HS-5 (cell line): Measurements from ENCODE around the gene DGKZ.
"Not testable (repeated sequence)": the region's sequence is repeated elsewhere in the genome, so short reads cannot be mapped to it uniquely, and the experiment has no call there.

Experiments
- DNase-seq: peaks from one replicate; pipeline ENCODE4 v3.0.0-alpha.2; 2012; ENCODE audit warnings: low read depth

DGKZ gene, protein sequence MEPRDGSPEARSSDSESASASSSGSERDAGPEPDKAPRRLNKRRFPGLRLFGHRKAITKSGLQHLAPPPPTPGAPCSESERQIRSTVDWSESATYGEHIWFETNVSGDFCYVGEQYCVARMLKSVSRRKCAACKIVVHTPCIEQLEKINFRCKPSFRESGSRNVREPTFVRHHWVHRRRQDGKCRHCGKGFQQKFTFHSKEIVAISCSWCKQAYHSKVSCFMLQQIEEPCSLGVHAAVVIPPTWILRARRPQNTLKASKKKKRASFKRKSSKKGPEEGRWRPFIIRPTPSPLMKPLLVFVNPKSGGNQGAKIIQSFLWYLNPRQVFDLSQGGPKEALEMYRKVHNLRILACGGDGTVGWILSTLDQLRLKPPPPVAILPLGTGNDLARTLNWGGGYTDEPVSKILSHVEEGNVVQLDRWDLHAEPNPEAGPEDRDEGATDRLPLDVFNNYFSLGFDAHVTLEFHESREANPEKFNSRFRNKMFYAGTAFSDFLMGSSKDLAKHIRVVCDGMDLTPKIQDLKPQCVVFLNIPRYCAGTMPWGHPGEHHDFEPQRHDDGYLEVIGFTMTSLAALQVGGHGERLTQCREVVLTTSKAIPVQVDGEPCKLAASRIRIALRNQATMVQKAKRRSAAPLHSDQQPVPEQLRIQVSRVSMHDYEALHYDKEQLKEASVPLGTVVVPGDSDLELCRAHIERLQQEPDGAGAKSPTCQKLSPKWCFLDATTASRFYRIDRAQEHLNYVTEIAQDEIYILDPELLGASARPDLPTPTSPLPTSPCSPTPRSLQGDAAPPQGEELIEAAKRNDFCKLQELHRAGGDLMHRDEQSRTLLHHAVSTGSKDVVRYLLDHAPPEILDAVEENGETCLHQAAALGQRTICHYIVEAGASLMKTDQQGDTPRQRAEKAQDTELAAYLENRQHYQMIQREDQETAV

DNA sequence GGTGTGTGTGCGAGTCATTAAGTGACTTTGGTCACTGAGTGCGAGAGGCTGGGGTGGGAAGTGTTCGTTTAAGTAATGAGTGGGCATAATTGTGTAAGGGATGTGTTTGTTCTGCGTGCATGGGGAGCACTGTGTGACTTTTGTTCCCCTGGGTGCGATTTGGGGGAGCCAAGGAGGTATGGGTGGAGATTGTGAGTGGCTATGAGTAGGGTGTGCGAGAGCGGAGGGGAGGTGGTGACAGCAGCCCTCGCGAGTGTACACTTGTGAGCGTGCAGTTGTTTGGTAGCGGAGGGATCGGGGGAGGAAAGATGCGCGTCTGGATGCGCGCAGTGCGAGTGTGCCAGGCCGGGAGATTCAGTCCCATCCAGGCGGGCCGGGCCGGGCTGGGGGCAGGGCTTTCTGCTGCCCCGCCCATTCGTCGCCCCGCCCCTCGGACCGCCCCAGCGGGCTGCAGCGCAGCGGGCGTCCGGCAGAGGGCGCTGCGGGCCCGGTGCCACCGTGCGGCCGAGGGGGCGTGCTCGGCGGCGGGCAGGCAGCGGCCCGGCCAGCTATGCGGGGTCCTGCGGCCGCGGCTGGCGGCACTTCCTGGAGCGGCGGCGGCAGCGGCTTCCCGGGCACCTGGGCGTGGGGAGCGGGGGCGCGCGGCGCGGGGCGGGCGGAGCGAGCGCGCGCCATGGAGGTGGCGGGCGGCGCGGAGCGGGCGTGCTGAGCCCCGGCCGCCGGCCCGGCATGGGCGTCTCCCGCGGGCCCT is at the start of gene DGKZ:
DGKZ (plus strand) TSS at position 578 of the 751 bp plus-strand sequence. CDS start 197 bp downstream, outside the sequence.
- DNase-seq = no peak

DNA sequence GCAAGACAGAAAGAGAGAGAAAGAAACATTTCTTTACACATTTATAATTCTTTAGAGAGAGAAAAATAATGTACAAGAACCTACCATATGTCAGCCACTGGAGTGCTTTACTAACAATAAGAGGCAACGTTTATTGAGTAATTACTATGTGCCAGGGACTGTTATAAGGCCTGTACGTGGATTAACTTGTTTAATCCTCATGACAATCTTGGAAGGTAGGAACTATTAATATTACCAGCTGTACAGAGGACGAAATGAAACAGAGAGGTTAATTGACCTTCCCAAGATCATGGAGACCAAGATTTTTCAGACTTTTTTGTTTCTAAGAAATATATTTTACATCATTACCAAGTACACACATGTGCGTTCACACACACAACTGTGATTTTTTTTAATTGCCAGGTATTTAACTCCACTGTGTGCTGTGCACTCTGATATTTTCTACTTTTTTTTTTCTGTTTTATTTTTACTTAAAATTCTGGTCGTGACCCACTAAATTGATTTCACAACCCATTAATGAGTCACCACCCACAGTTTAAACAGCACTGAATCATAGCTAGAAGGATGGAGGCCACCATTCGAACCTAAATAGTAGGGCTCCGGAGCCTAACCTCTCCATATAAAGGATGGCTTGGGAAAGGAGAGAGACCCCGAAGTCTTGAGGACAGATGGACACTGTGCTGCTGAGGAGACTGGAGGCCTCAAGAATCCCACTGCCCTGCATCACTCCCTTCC is 48.4 kb upstream of the DGKZ start:
- no peak for DNase-seq

DNA sequence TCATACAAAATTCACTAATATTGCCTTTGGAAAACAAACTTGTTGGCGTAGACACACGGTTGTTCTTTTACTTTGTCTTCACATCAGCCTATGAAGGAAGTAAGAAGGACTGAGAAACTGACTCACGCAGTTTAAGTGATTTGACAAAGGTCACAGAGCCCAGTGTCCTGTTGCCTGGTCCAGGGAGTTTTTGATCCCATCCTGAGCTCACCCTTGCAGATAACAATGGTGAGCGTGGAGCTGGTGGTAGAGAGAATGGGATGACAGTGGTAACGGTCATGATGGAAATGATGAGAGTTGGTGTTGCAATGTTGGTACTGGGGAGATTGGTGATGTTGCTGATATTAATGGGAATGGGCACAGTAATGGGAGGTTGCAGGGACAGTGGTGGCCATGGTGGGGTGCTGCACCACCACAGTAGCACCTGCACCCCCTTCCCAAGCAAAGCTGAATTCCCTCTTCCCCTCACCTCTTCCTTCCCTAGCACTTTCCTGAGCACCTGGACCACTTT is 47.8 kb upstream of the DGKZ start:
- no peak for DNase-seq

DNA sequence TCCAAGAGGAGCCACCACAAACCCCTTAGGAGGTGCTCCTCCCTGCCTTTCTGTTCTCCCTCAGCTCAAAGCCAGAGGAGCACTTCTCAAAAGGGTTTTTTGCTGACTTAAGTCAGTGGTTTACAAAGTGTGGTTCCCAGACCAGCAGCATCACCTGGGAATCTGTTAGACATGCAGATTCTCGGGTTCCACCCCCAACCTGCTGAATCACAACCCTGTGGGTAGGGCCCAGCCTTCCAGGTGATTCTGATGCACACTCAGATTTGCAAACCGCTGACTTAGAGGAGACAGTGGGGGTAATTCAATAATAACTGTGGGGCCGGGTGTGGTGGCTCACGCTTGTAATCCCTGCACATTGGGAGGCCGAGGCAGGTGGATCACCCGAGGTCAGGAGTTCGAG is 47.0 kb upstream of the DGKZ start:
- DNase-seq = no peak

DNA sequence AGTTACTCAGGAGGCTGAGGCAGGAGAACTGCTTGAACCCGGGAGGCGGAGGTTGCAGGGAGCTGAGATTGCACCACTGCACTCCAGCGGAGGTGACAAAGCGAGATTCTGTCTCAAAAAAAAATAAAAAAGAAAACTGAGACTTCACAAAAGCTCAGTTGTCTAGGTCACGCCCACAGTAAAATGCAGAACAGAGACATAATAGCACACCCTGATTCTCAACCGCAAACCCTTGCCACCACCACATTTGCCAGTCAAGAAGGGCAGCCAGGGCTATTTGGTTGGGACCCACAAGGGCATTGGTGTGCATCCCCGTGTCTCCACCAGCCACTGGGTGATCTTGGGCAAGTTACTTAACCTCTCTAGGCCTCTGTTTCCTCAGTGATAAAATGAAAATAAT is 44.4 kb upstream of the DGKZ start:
- no peak for DNase-seq

DNA sequence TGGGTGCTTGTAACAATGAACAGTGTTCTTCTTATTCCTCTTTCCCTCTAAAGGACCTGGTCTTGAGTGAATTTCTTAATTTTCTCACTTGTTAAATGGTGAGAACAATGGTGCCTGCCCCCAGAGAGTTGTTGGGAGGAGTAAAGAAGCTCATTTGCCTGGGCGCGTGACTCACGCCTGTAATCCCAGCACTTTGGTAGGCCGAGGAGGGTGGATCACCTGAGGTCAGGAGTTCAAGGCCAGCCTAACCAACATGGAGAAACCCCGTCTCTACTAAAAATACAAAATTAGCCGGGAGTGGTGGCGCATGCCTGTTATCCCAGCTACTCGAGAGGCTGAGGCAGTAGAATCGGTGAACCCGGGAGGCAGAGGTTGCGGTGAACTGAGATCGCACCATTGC is 43.2 kb upstream of the DGKZ start:
- not testable (repeated sequence) for DNase-seq

DNA sequence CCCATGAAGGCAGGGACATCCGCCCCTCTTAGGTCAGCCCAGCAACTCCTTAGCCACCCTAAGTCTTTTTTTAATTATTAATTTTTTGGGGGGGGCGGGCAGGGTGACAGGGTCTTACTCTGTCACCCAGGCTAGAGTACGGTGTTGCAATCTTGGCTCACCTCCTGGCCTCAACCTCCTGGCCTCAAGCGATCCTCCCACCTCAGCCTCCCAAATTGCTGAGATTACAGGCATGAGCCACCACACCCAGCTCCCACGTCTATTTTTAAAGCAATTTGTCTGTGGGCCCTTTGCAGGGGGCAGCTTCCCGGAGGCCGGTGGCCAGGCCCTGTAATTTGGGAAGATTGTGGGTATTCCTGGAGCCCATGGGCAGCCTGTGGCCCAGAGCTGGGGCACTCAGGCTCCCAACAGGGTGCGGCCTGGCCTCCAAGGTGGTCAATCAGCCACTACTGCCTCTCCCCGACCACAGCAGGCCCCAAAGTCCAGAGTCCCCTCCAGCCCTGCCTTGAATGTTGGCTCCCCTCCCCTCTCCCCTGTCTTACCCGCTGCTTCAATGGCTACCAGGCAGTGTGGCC is 42.6 kb upstream of the DGKZ start:
- DNase-seq = no peak

DNA sequence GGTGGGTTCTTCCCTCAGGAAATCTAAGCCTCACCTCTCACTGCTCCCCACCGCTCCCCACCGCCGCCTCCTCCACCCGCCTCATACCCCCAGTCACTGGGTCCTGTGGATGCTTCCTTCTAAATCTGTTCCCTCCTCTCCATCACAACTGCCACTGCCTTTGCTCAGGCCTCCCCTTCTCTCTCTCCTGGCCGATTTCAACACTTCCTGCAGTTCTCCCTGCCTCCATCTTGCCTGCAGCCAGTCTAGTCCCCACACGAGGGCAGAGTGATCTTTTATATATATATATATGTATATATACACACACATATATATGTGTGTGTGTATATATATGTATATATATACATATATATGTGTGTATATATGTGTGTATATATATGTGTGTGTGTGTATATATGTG is 42.0 kb upstream of the DGKZ start:
- no peak for DNase-seq

DNA sequence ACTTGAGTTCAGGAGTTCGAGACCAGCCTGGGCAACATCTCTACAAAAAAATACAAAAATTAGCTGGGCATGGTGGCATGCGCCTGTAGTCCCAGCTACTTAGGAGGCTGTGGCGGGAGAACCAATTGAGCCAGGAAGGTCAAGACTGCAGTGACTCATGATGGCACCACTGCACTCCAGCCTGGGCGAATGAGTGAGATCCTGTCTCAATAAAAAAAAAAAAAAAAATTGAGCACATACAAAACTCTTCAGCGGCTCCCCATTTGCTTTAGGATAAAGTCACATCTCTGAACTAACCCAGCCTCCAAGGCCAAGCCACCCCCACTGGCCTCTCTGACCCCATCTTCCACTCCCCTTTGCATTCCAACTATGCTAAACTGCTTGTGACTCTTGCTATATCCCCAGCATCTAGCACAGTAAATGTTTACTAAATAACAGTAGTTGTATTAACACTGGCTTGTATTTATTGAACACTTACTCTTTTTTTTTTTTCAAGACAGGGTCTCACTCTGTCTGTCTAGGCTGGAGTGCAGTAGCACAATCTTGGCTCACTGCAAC is 40.9 kb upstream of the DGKZ start:
- DNase-seq = no peak

DNA sequence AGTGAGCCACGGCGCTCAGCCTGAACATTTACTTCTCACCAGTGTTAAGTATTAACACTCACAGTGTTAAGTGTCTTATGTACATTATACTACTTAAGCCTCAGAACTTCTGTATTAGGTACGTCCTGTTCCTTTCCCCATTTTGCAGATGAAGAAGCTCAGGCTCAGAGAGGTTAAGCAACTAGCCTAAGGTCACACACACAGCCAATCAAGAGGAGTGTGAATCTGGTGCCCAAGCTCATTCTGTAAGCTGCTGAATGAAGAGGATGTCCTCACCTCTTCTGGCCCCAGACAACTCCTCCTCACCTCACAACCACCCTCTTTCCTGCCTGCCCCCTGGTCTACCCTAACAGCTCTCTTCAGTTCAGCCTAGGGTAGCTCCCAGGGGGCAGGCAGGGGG is 39.9 kb upstream of the DGKZ start:
- DNase-seq = no peak

DNA sequence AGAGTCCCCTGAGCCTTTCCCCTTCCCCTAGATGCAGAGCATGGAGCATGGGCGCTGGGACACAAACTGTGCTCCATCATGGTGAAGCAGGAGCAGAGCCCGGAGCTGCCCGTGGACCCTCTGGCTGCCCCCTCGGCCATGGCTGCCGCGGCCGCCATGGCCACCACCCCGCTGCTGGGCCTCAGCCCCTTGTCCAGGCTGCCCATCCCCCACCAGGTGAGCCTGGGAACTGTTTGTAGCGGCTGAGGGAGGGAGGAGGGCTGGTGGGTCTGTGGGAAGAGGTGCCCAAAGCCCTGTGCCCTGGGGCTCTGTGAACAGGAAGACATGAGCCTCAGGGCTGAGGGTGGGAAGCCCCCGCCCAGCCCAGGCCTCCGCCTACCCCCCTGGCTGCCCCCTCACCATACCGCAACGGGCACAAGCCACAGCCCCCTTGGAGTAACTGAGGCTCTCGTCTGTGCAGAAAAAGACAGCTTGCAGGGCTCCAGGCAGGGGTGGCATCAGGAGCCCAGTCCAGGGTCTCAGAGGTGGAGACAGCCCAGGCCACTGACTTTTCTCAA is 39.4 kb upstream of the DGKZ start:
- DNase-seq = no peak

DNA sequence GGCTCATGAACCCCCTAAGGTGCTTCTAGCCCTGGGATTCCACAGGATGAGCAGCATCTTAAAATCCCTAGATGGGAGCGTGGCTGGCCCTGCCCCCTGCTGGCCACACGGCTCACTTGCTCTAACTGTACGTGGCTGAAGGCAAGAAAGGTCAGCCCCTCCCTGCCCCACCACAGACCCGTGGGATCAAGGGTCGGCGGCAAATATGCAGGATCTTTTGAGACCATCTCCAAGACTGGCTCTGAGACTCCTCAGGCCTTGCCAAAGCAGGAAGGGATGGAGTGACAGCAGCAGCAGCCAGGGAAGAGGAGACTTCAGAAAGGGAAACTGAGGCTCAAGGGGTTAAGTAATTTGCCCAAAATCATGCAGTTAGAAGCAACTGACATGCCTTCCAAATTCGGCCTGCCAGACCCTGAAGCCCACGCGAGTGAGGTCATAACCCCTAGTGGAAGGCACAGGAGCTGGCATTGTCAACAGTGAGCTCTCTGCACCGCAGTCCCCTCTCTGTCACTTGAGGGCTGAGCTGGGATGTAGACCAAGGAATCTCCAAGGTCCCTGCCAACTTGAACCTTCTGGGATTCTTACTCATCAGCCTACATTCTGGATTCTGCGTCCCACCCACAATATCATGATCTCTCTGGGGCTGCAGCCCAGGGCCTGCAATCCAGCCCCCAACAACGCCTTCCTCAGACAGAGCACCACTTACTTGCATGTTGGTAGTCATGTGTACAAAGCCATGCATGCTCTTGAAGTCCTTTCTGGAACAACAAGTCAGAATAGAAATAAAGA is 38.4 kb upstream of the DGKZ start:
- DNase-seq = no peak

DNA sequence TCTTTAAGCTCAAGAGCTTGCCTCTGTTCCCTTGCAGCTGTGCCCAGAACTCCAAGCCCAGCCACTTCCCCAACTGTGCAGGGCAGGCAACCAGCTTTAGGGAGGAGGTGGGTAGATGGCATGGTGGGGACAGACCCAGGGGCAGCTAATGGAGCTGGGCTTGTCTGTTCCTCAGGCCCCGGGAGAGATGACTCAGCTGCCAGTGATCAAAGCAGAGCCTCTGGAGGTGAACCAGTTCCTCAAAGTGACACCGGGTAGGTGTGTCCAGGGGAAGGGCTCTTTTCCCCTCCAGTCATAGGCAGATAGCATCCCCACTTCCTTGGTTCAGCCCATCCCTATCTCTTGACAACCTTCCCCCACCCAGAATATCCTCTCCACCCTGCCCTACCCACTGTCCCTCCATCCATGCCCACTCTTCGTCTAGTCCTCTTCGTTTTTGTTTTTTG is 37.4 kb upstream of the DGKZ start:
- no peak for DNase-seq

DNA sequence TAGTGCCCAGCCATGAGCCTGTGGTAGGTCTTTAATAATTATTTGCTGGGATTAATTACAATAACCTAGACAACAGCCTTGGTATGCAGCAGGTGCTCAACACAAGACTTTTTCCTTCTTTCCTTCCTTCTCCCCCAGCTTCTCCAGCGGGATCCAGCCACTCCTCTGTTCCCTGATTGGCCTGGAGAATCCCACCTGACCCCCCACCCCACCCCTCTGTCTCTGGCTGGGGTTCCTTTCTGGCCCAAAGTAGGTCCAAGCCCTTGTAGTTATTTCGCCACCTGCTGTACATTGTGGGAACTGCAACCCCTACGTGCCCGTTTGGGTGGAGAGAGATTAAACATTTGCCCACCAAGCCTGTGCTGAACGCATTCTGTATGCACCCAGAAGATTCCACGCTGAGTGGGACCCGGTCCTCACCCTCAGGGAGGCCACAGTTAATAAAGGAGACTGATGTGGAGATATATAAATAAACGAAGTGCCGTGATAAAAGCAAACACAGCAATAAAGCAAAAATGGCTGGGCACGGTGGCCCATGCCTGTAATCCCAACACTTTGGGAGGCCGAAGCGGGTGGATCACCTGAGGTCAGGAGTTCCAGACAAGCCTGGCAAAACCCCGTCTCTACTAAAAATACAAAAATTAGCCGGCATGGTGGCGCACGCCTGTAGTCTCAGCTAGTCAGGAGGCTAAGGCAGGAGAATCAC is 32.1 kb upstream of the DGKZ start:
- DNase-seq = no peak

DNA sequence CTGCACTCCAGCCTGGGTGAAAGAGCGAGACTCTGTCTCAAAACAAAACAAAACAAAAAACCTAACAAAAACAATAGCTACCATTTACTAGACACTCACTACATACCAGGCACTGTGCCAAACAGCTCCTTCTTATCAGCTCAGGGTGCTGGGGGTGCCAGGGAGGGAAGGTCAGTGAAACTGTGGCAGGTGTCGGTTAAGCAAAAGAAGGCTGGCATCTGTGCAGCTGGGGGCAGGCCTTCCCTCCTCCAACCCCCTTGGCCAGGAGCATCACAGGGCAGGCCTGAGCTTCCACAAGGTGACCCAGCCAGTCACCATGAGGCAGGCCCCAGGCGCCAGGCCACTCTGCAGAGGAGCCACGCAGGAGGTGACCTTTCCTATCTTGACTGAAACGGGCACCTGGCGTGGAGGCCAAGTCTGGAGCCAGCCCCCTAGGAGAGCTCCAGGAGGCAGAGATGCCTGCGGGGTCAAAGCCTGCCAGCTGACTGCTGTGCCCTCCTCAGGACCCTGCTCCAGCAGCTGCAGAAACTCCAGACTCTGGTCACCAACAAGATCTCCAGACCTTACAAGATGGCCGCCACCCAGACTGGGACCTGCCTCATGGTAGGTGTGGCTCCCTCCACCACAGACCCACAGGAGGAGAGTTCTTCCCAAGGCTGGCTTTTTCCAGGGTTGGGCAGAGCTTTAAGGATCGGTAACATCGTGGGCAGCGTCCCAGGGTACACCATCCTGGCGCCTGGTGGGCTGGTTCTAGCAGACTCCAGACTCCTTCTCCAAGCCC is 31.3 kb upstream of the DGKZ start:
- DNase-seq = no peak

DNA sequence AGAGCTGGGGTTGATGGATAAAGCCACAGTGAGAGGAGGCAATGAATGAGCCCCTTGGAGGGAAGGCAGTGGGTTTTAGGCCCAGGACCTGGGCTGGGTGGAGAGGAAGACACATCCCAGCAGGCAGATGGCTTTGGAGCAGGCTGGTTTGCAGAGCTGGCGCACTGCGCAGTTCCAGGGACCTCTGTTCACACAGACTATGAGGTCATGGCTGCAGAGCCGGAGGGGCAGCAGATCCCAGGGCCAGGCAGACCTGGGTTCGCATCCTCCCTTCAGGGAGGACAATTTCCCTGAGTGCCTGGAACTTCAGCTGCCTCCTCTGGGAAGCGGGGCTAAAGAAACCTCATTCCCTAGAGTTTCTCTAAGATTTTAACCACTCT is 28.2 kb upstream of the DGKZ start:
- DNase-seq = no peak

DNA sequence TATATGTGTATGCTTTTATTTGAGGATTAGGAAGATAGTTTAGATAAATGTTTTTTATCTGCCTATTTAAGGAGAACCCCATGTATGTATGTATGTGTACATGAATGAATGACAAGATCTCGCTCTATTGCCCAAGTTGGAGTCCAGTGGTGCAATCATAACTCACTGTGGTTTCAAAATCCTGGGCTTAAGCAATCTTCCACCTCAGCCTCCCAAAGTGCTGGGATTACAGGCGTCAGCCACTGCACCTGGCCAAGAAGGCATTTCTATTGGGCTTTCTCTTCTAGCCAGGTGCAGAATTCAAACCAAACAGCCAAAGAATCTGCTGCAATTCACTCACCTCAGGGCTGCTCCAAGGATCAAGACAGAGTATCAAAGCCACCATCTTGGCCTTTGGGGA is 25.5 kb upstream of the DGKZ start:
- no peak for DNase-seq

DNA sequence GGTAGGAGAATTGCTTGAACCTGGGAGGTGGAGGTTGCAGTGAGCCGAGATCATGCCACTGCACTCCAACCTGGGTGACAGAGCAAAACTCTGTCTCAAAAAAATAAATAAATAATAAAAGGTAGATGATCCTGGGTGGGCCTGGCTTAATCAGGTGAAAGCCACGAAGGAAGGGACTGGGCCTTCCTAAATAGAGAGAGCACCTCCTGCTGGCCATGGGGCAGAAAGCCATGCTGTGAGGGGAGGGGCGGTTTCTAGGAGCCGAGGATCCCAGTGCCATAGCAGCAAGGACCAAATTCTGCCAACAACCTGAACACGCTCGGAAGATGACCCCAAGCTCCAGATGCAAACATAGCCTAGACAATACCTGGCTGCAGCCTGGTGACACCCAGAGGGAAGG is 24.5 kb upstream of the DGKZ start:
- DNase-seq = no peak
